HG03575 (cell line): ENCODE results near the gene ATAD3A.

Experiments
- ATAC-seq: cut with Tn5 transposase; IDR thresholded peaks from one replicate; pipeline ENCODE4 v1.9.1; 2021; ENCODE audit not compliant: unreplicated experiment, insufficient number of reproducible peaks, low FRiP score; ENCODE audit errors: extremely low read depth

Gene ATAD3A

DNA sequence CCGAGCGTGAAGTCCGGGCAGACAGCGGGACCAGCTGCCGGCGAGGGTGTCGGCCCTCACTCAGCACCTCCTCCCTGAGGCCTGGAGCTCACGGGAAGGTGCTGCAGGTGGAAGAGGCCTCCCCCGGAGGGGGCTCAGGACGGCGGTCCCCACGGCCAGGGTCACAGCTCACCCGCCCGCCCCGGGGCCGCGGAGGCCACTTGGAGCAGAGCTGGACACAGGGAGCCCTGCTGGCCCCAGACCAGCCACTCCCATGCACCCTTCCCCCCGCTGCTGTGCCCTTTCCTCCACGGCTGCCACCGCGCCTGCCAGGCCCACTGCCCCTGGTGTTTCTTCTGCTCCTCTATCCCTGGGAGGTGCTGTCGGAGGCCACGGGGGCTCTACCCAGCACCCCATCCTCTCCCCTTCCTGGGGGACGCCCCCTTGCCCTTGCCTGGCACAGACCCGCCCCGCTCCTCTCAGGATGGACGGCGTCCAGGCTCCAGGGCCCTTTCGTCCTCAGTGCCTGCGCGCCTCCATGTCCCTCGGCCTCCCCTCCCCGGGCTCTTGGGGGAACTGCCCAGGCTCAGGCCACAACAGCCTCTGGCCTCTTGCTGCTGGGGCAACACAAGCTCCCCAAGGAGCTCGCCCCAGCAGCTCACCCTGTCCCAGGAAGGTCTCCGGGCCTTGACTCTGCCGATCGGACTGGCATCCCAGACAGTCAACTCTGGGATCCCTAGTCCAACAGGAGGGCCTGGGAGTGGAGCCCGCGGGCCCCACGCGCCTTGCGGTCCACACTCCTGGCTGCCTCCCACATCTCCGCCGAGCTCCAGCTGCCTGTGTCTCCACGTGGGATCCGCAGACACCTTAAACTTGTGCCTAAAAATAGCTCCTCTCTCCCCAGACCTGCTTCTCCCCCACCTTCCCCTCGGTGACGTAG is 24.3 kb downstream of the ATAD3A start:
- no peak for ATAC-seq

- ATAC-seq: no peak
Measured at GRCh38 chr1:1536938-1537546, 25.1 kb downstream of the ATAD3A start.

DNA sequence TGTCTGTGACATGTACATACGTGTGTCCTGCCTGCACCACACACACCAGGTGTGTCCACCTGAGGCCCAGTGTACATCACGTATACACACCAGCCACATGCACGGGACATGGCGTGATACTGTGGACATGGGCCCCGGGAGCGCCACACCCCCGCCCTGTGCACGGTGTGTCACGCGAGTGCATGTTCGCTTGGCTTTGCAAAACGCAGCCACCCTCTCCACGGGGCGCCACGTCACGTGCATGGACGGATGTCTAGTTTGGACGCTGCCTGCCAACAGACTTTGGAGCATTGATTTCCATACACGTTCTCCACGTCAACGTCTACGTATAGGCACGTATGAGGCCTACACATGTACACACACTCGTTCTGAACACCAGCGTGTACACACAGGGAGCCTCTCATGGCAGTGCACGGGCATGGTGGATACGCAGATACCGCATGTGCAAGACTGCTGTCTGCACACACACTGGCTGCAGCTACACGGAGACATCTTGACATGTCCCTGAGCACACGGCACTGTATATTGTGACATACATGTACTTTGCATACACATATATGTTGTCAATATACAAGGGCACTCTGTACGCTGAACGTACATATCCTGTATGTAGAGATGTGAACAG is 25.8 kb downstream of the ATAD3A start:
- no peak for ATAC-seq

DNA sequence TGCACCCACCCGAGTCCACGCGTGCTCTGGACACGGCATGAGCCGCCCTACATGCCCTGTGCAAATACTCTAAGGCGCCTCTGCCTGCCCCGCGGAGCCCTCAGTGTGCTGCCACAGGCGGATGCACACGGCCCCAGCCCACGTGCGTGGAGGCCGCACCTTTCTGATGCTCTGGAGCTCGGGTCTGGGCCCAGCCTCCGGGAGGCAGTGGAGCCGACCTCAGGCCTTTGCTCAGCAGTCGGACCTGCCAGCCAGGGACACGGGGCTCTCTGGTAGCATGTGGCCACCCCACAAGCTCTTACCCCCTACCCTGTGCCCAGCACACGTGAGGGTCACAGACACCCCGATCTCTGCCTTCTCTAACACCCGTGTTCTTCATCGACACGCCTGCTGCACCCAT is 26.4 kb downstream of the ATAD3A start:
- no peak for ATAC-seq

GRCh38 chr1:1538989-1539309 is 27.0 kb downstream of the ATAD3A start:
- ATAC-seq: no peak

GRCh38 chr1:1539310-1540089 is 27.5 kb downstream of the ATAD3A start:
- ATAC-seq: no peak

GRCh38 chr1:1540090-1540817 is 28.3 kb downstream of the ATAD3A start, which contains the start of gene TMEM240:
TSS of gene TMEM240 (minus strand) at chr1:1540624. CDS start at chr1:1540346, 278 bp downstream.
- ATAC-seq: no peak

DNA sequence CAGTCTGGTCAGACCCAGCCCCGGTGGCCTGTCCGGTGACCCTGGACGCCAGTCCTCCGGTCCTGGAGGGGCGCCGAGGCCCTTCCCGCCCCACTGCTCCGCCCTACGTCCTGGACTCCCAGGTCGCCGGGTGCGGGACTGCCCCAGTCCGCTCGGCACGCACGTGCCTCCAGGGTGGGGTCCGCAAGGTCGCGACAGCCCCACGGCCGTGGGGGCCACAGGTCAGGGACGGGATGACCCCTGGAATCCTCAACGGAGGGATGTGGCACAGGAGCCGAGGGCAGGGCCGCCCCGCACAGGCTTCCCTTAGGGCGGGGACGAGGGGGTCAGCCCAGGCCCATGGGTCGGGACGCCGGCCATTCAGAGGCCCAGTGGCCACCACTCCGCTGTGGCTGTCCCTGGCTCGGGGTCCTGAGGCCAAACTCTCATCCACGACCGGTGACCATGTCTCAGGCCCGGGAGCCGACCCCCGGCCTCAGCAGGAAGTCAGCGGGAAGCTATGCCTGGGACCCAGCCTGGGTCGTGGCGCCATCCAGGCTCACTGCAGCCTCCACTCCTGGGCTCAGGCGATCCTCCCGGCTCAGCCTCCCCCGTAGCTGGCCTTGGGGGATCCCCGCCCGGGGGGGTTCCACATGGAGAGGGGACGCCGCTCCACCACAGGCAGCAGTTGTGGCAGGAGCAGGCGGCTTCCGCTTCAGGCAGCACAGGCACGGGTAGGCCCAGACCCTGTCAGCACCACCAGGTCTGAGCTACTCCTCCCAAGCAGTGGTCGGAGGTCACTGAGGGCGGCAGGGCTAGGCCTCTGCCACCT is 29.1 kb downstream of the ATAD3A start:
- no peak for ATAC-seq

DNA sequence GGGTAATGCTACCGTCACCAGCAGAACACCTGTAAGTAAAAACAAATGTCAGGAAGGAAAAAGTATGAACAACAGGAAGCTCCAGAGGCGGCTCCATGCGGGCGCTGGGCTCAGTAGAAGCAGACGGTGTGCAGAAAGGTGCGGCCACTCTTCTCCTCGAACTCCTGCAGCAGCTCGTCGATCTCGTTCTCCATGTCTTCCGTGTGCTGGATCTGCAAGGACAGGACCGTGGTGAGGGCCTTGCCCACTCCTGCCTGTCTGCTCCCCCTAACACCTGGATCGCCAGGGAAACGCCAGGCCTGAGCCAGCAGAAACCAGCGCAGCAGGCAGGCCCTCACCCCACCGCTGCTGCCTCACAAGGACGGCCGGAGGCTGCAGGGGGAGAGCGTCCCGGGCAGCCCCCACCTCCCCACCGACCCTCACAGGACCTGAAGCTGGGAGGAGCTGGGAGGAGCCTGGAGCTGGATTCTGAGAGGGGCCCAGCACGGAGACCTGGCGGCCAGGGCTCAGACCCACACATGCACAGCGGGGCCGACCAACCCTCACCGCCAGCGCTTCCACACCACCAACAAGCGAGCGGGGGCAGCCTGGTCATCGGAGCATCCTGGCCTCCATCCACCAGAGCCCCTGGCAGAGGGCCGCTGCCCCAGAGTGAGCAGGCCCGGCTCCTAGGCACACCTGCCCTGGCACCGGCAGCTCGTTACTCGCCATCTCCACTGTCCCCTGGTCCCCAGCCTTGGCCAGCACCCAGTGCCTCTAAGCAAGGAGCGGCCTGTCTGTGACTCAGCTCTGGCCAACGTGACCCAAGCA is 30.2 kb downstream of the ATAD3A start:
- no peak for ATAC-seq

GRCh38 chr1:1542766-1543705 is 31.1 kb downstream of the ATAD3A start:
- no peak for ATAC-seq

DNA sequence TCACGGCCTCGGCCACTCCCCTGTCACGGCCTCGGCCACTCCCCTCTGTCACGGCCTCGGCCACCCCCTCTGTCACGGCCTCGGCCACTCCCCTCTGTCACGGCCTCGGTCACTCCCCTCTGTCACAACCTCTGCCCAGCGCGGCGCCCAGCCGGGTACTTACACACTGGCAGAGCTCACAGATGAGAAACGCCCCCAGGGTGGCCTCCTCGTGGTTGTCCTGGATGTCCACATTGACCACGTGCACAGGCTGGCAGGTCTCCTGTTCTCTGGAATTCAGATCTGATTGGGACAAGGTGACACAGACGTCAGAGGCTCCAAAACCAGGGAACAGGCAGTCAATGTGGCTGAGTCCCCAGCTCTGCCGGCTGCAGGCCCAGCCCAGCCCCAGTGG is 31.7 kb downstream of the ATAD3A start:
- no peak for ATAC-seq

- ATAC-seq: no peak
Measured at GRCh38 chr1:1544544-1544943, 32.6 kb downstream of the ATAD3A start.

- no peak for ATAC-seq
Measured at GRCh38 chr1:1545946-1546737, 34.2 kb downstream of the ATAD3A start.

DNA sequence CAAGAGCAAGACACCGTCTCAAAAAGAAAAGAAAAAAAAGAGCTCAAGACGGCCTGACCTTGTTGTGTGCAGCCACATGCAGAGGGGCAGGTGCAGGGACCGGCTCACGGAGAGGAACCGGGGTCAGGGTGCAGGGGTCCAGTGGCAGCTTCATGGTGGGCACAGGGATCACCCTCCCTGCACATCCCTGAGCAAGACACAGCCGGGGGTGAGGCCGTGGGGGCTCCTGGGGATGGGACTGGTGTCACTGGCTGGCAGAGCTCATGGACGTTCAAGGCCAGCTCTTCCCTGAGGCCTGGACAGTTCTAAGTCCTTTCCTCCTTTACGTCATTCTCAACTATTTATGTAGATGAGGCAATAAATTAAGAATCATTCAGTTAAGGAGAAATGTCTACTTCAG is 35.0 kb downstream of the ATAD3A start:
- no peak for ATAC-seq

- no peak for ATAC-seq
Measured at GRCh38 chr1:1547476-1547875, 35.5 kb downstream of the ATAD3A start.

- no peak for ATAC-seq
Measured at GRCh38 chr1:1548591-1548990, 36.6 kb downstream of the ATAD3A start.
